Measurements from ENCODE around the gene WWOX. TPM values are rescaled to one million over a fixed set of nuclear protein-coding genes. Genes with fewer than 3 reads are reported as not detected.

The WWOX gene
- total RNA-seq, 4 donors from 2014 or later: 135 to 209 (median 159) TPM

DNA sequence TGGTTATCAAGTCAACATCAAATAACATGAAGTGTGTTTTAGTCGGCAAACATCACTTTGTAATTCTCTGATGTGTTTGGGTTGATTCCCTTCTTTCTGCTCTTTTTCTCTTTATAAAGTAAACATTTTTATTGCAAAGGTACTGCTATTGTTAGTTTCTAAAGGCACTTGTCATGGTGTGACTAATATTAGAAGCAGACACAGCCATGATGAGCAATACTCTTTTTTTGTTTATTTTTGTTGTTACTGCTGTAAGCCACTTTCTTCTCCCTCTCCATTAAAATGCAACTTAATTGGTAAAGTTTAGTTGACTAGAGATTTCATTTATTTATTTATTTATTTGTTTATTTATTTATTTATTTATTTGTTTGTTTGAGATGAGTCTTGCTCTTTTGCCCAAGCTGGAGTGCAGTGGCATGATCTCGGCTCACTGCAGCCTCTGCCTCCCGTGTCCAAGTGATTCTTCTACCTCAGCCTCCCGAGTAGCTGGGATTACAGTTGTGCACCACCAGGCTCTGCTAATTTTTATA, 424.7 kb downstream of the WWOX start:
- intact Hi-C loops (cut with DNase I): no loop called here
- H3K9me3 ChIP-seq: no peaks in the 10 kb centered on the region
- no peak for TF ChIP-seq POLR2A (IDR thresholded peaks at IDR 0.05)
- TF ChIP-seq CTCF (IDR thresholded peaks at IDR 0.05): no peak
- DNase-seq: no peak
- 89 to 95% methylated on average over 4 of the region's 4 CpGs for WGBS, 2 donors
- no peak overlapping the region for H3K27ac ChIP-seq
- no peaks in the 10 kb centered on the region for H3K27me3 ChIP-seq
- peaks cover 0 to 4% of the 10 kb centered on the region in 2 donors for H3K4me1 ChIP-seq
- H3K4me3 ChIP-seq (replicated peaks in 1 of 3): no peak overlapping the region
- no peaks in the 10 kb centered on the region for H3K36me3 ChIP-seq

- WGBS, 2 donors: 89 to 95% methylated on average over 5 of the region's 5 CpGs
- Histone ChIP-seq H3K4me3 (replicated peaks in 1 of 3) (no peak overlapping the region), H3K27ac (no peak overlapping the region), H3K27me3 (no peaks in the 10 kb centered on the region), H3K4me1 (no peaks in the 10 kb centered on the region), H3K9me3 (no peaks in the 10 kb centered on the region), H3K36me3 (no peaks in the 10 kb centered on the region)
- DNase-seq: no peak
- intact Hi-C loops (cut with DNase I): no loop called here
- TF ChIP-seq CTCF (IDR thresholded peaks at IDR 0.05) (no peak), POLR2A (IDR thresholded peaks at IDR 0.05) (no peak)
Measured at GRCh38 chr16:78528265-78528664, 428.8 kb downstream of the WWOX start.

- no peak overlapping the region for H3K4me3 ChIP-seq (replicated peaks in 1 of 3)
- no peak overlapping the region for H3K27ac ChIP-seq
- H3K9me3 ChIP-seq: no peaks in the 10 kb centered on the region
- no peak for DNase-seq
- TF ChIP-seq CTCF (IDR thresholded peaks at IDR 0.05) (no peak), POLR2A (IDR thresholded peaks at IDR 0.05) (no peak)
- WGBS, 2 donors: 83 to 94% methylated on average over 5 of the region's 5 CpGs
- H3K4me1 ChIP-seq: no peaks in the 10 kb centered on the region
- intact Hi-C loops (cut with DNase I): no loop called here
- H3K27me3 ChIP-seq: no peaks in the 10 kb centered on the region
- H3K36me3 ChIP-seq: no peaks in the 10 kb centered on the region
Measured at GRCh38 chr16:78529881-78530280, 430.4 kb downstream of the WWOX start.

GRCh38 chr16:78530283-78530682, 430.8 kb downstream of the WWOX start:
- DNase-seq: no peak
- H3K27ac ChIP-seq: no peak overlapping the region
- H3K27me3 ChIP-seq: no peaks in the 10 kb centered on the region
- TF ChIP-seq CTCF (IDR thresholded peaks at IDR 0.05) (no peak), POLR2A (IDR thresholded peaks at IDR 0.05) (no peak)
- no peak overlapping the region for H3K4me3 ChIP-seq (replicated peaks in 1 of 3)
- no peaks in the 10 kb centered on the region for H3K4me1 ChIP-seq
- H3K9me3 ChIP-seq: no peaks in the 10 kb centered on the region
- intact Hi-C loops (cut with DNase I): no loop called here
- WGBS, 2 donors: 75 to 82% methylated on average over 4 of the region's 4 CpGs
- H3K36me3 ChIP-seq: no peaks in the 10 kb centered on the region

- TF ChIP-seq POLR2A (IDR thresholded peaks at IDR 0.05): no peak
- Histone ChIP-seq H3K4me3 (replicated peaks in 1 of 3) (no peak overlapping the region), H3K27ac (no peak overlapping the region), H3K27me3 (no peaks in the 10 kb centered on the region), H3K36me3 (no peaks in the 10 kb centered on the region), H3K4me1 (no peaks in the 10 kb centered on the region), H3K9me3 (no peaks in the 10 kb centered on the region)
- no peak for DNase-seq
- 89 to 96% methylated on average over 4 of the region's 4 CpGs for WGBS, 2 donors
- intact Hi-C loops (cut with DNase I): no loop called here
Measured at GRCh38 chr16:78535098-78535497, 435.6 kb downstream of the WWOX start.

DNA sequence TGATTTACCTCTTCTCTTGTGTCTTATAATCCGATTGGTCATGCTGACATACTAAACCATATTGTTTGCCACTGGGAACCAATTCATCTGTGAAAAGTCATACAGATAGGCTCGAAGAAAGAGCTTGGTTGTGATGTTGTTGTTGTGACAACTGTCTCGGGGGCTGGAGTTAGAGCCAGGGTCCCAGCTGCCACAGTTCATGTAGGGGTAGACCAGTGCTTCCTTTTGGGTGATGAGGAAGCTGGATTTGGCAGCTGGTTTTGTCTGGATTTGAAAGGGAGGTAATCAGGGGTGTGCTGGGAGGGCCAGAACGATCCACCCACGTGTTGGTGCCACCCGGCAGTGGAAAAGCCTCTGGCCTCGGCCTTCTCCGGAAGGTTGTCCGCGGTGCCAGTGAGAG, 438.1 kb downstream of the WWOX start:
- Histone ChIP-seq H3K4me3 (replicated peaks in 1 of 3) (no peak overlapping the region), H3K27me3 (no peaks in the 10 kb centered on the region), H3K27ac (no peak overlapping the region), H3K9me3 (no peaks in the 10 kb centered on the region), H3K36me3 (no peaks in the 10 kb centered on the region), H3K4me1 (peaks cover 0 to under 1% of the 10 kb centered on the region in 2 donors)
- TF ChIP-seq POLR2A (IDR thresholded peaks at IDR 0.05) (no peak), CTCF (IDR thresholded peaks at IDR 0.05) (no peak)
- 96 to 98% methylated on average over 10 of the region's 10 CpGs for WGBS, 2 donors
- intact Hi-C loops (cut with DNase I): no loop called here
- no peak for DNase-seq

All from thyroid gland (tissue), 4 donors.